Small intestine (tissue), 7 donors: ENCODE measurements around the gene INTS14. TPM values are rescaled to one million over a fixed set of nuclear protein-coding genes. Genes with fewer than 3 reads are reported as not detected.

ENCODE experiments used
- DNase-seq, 2 donors: peaks; one replicate each; pipeline versions ENCODE4 v3.0.0 to v3.0.0-alpha.2; 2013
- FAIRE-seq: peaks from 2 replicates; lab custom pipeline; 2012; peaks lifted over from hg19 to GRCh38; lab: Jason Lieb, UNC
- H3K27ac ChIP-seq, 3 donors: one replicate each; pipeline ENCODE4 v1.5.1; 2013; ENCODE audit warnings: low read length in 2 of 3, mild to moderate bottlenecking in 2 of 3, control low read depth in 1 of 3, inconsistent platforms in 1 of 3, low read depth in 1 of 3, moderate library complexity in 1 of 3
- H3K27me3 ChIP-seq, 3 donors: one replicate each; pipeline ENCODE4 v1.6.1; 2013; ENCODE audit warnings: low read length in 3 of 3, inconsistent platforms in 1 of 3; ENCODE audit not compliant: control insufficient read depth in 3 of 3, insufficient read depth in 3 of 3
- H3K36me3 ChIP-seq, 3 donors: one replicate each; pipeline ENCODE4 v1.6.1; 2013; ENCODE audit warnings: low read length in 3 of 3, inconsistent platforms in 1 of 3, low read depth in 1 of 3, mild to moderate bottlenecking in 1 of 3, moderate library complexity in 1 of 3; ENCODE audit not compliant: control insufficient read depth in 3 of 3, insufficient read depth in 2 of 3
- H3K4me1 ChIP-seq, 3 donors: one replicate each; pipeline ENCODE4 v1.6.1; 2013; ENCODE audit warnings: low read length in 2 of 3, inconsistent platforms in 1 of 3, low read depth in 1 of 3, mild to moderate bottlenecking in 1 of 3, moderate library complexity in 1 of 3; ENCODE audit not compliant: control insufficient read depth in 3 of 3, insufficient read depth in 2 of 3
- H3K4me3 ChIP-seq, 3 donors: one replicate each; pipeline ENCODE4 v1.5.1; 2013; ENCODE audit warnings: low read length in 3 of 3, control low read depth in 1 of 3, inconsistent platforms in 1 of 3, low read depth in 1 of 3, mild to moderate bottlenecking in 1 of 3, moderate library complexity in 1 of 3
- H3K9me3 ChIP-seq, 2 donors: one replicate each; pipeline ENCODE4 v1.6.1; 2013; ENCODE audit warnings: low read depth in 1 of 2, low read length in 1 of 2; ENCODE audit not compliant: control insufficient read depth in 2 of 2, insufficient read depth in 1 of 2
- WGBS, 3 donors: extraction: QIAGEN DNeasy Blood & Tissue Kit; methylation state at CpG; one replicate each; pipeline ENCODE4 v1.1.7; 2013; 5-methylcytosine and 5-hydroxymethylcytosine counted together
- polyA plus RNA-seq, 4 donors: library from polyadenylated mRNA; stranded (reverse) in 3 of 4; unstranded in 1 of 4; fragments of 200-250 nt in 3 of 4; fragments of 120-200 nt in 1 of 4; gene quantifications; one replicate each; pipeline versions ENCODE4 v1.2.1 to v1.2.3, GENCODE V29; 2013
- donor health status: healthy with polysubstance abuse.
- donor health status: control.
- donor health status: control.
- donor health status: Bipolar disorder and iron deficiency.
- donor health status: healthy.

INTS14 gene
- polyA plus RNA-seq, 4 donors = 18.4 to 45.3 (median 25.4) TPM

DNA sequence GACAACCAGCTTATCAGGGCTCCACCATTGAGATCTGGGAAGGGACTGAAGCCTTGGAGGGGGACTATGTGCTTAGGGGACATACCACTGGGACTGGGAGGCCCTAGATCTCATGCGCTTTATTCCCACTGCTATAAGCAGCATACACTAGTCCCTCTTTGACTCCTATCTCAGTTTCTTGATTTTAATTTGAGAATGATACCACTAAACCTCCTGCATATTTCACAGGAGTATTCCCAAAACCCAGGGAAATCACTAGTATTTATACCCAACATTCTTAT is 40.1 kb upstream of the INTS14 start:
- WGBS, 3 donors = 91 to 100% (median 97%) methylated on average over 1 of the region's 1 CpG
- H3K27ac ChIP-seq = no peak overlapping the region
- FAIRE-seq = no peak

DNA sequence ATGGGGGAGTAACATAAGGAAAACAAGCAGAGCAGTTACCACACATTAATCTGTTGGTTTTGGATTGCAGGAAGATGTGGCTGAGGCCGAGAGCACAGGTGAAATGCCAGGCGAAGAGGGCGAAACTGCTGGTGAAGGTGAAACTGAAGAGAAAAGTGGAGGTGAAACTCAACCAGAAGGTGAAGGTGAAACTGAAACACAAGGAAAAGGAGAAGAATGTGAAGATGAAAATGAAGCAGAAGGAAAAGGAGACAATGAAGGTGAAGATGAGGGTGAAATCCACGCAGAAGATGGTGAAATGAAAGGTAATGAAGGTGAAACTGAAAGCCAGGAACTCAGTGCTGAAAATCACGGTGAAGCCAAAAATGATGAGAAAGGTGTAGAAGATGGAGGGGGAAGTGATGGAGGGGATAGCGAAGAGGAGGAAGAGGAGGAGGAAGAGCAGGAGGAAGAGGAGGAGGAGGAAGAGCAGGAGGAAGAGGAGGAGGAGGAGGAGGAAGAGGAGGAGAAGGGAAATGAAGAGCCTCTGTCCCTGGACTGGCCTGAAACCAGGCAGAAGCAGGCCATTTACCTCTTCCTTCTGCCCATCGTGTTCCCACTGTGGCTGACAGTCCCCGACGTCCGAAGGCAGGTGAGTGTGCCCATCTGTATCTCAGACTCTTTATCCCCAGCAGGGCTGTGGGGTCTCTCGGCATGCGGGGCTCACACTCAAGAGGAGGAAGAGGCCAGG is 39.5 kb upstream of the INTS14 start:
- Histone ChIP-seq H3K4me1 (peaks cover 0 to 11% (median 0%) of the 10 kb centered on the region in 3 donors), H3K27me3 (no peaks in the 10 kb centered on the region), H3K4me3 (no peak overlapping the region), H3K36me3 (peaks cover 0 to 12% (median 0%) of the 10 kb centered on the region in 3 donors), H3K27ac (no peak overlapping the region), H3K9me3 (no peaks in the 10 kb centered on the region)
- FAIRE-seq (no peak), DNase-seq (no peak)
- WGBS, 3 donors = 85 to 90% (median 87%) methylated on average over 12 of the region's 12 CpGs

More for the DNA sequence above, 40.1 kb upstream of the INTS14 start:
- Histone ChIP-seq H3K27me3 (no peaks in the 10 kb centered on the region), H3K36me3 (peaks cover 0 to 15% (median 0%) of the 10 kb centered on the region in 3 donors), H3K4me3 (no peak overlapping the region), H3K4me1 (peaks cover 0 to 11% (median 0%) of the 10 kb centered on the region in 3 donors), H3K9me3 (no peaks in the 10 kb centered on the region)
- no peak for DNase-seq

DNA sequence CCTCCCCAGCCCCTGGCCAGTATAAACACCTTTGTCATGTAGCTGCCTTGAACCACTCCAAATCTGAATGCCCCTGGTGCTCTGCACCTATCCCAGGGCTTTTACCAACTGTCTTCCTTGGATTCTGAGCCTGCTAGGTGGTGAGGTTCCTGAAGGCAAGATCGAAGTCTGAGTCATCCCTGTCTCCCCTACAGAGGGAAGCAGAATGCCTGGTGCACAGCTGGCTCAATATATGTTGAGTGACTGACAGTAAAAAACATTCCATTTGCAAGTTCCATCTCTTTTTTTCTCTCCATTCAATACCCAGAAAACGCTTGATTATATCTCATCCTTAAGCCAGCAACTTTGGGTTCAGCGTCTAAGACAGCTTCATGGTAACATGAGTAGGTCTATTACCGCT is 35.6 kb upstream of the INTS14 start:
- DNase-seq (no peak), FAIRE-seq (no peak)
- H3K36me3 ChIP-seq = peaks cover 0 to 16% (median 0%) of the 10 kb centered on the region in 3 donors
- H3K27me3 ChIP-seq = no peaks in the 10 kb centered on the region
- WGBS, 3 donors = 94 to 96% (median 95%) methylated on average over 4 of the region's 4 CpGs
- H3K27ac ChIP-seq = no peak overlapping the region
- no peak overlapping the region for H3K4me3 ChIP-seq
- H3K9me3 ChIP-seq = no peaks in the 10 kb centered on the region
- H3K4me1 ChIP-seq = no peaks in the 10 kb centered on the region

DNA sequence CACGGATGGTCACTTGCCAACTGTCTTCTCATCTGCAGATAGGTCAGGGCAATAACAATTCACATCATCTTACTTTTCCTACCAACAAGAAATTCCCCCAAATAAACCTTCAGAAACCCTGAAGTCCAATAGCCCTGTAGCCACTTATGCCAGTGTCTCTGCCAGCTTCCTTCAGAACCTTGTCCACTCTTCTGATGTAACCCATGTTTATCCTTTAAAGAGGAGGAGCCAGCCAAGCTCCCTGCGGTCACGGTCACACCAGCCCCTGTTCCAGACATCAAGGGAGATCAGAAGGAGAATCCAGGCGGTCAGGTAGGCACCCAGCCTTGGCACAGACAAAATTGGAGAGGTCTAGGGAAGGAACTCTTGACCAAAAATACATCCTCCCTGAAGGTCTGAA is 34.5 kb upstream of the INTS14 start:
- Histone ChIP-seq H3K36me3 (peaks cover 0 to 9% (median 0%) of the 10 kb centered on the region in 3 donors), H3K4me1 (no peaks in the 10 kb centered on the region), H3K4me3 (no peak overlapping the region), H3K27ac (no peak overlapping the region), H3K9me3 (no peaks in the 10 kb centered on the region), H3K27me3 (no peaks in the 10 kb centered on the region)
- FAIRE-seq = no peak
- no peak for DNase-seq
- WGBS, 3 donors = 93 to 94% (median 94%) methylated on average over 4 of the region's 4 CpGs

DNA sequence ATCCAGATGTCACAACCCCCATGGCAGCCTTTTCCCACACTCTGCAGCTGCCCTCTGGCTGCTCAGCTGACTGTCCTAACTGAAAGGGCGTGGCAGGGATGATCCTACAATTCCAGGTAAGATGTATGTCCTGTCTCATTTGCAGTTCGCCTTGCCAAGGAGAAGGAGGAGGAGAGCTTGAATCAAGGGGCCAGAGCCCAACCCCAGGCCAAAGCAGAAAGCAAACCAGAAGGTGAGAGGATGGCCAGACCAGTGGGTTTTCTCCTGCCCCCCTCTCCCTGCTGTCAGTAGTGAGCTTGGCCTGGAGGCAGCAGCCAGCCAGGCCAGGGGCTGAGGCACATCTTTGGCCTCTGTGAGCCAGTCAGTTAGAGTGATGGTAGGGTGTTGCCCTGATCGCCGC is 33.4 kb upstream of the INTS14 start:
- peaks cover 0 to 18% (median 0%) of the 10 kb centered on the region in 3 donors for H3K36me3 ChIP-seq
- DNase-seq (no peak), FAIRE-seq (no peak)
- no peak overlapping the region for H3K4me3 ChIP-seq
- no peaks in the 10 kb centered on the region for H3K4me1 ChIP-seq
- H3K27ac ChIP-seq = no peak overlapping the region
- H3K9me3 ChIP-seq = no peaks in the 10 kb centered on the region
- WGBS, 3 donors = 93 to 100% (median 95%) methylated on average over 4 of the region's 4 CpGs
- no peaks in the 10 kb centered on the region for H3K27me3 ChIP-seq

DNA sequence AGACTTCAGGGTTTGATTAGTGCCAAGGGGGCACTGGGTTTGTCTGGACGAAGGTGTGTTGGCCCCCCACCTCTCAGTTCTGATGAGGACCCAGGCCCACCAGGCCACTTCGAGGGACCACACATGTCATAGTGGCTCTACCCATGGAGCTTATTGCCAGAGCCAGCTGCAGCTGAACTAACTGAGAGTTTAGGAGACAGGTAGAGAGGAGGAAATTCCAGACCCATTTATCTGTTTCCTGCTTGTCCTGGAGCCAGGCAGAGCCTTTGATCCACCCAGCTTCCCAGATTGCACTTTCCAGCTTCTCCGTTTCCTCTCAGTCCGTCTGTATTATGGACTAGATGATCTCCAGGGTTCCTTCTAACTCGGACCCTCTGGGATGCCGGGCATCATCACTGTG is 31.7 kb upstream of the INTS14 start:
- Histone ChIP-seq H3K4me3 (no peak overlapping the region), H3K4me1 (peaks cover 0 to 2% (median 0%) of the 10 kb centered on the region in 3 donors), H3K27ac (no peak overlapping the region), H3K9me3 (no peaks in the 10 kb centered on the region), H3K36me3 (peaks cover 0 to 18% (median 0%) of the 10 kb centered on the region in 3 donors), H3K27me3 (no peaks in the 10 kb centered on the region)
- DNase-seq (peak in 1 of 2 donors; percentile 23), FAIRE-seq (no peak)
- 23 to 62% (median 50%) methylated on average over 6 of the region's 6 CpGs for WGBS, 3 donors

DNA sequence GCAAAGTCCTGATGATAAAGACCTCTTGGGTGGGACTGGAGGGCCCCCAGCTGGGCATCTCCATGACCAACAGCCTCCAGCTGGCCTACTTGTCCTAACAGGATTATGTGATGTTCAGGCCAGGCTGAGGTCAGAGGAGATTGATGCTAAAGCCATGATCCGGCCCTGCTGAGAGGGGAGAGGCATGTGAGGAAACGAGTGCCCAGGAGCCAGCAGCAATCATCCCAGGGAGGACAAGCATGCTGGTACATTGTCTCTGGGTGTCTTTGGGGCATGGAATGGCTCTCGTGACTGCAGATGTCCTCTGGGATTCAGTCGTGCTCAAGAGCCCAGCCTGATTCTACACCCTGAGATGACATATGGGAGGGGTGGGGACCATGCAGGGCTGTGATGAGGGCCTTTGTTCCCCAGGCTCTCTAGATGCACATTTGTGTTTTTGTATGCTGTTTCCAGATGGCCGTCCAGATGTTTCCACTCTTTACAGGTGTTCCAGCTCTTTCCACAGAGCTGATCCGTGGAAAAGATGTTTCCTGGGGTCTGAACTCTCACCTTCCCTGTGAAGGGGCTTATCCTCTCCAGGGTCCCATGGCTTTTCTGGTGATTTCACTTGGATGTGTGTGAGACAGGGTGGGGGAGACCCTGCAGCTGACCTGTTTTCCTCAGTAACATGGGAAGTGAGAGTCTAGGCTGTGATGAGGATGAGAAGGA is 31.0 kb upstream of the INTS14 start:
- 56 to 71% (median 68%) methylated on average over 6 of the region's 6 CpGs for WGBS, 3 donors
- Histone ChIP-seq H3K27ac (no peak overlapping the region), H3K36me3 (peaks cover 0 to 18% (median 0%) of the 10 kb centered on the region in 3 donors), H3K4me1 (peaks cover 0 to 2% (median 0%) of the 10 kb centered on the region in 3 donors), H3K27me3 (no peaks in the 10 kb centered on the region), H3K4me3 (no peak overlapping the region), H3K9me3 (no peaks in the 10 kb centered on the region)
- no peak for DNase-seq
- FAIRE-seq = no peak

DNA sequence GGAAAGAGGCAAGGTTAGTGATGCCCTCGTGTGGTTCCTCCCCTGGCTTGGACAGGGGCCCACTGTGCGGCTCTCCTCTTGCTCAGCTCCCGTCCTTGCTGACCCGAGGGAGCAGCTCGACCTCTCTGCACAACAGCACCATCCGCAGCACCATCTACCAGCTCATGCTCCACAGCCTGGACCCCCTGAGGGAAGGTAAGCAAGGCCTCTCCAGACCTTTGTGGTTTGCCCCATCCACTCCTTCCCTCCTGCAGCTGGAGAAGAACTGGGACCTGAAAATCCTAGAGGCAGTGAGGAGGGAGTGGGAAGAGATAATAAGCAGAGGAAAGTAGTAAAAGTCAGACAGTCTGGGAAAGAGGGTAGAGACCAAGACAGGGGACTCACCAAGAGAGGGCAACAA is 28.6 kb upstream of the INTS14 start:
- H3K4me1 ChIP-seq = peaks cover 0 to 2% (median 0%) of the 10 kb centered on the region in 3 donors
- no peaks in the 10 kb centered on the region for H3K27me3 ChIP-seq
- no peaks in the 10 kb centered on the region for H3K9me3 ChIP-seq
- peaks cover 0 to 17% (median 0%) of the 10 kb centered on the region in 3 donors for H3K36me3 ChIP-seq
- no peak overlapping the region for H3K4me3 ChIP-seq
- WGBS, 3 donors = 87 to 90% (median 88%) methylated on average over 6 of the region's 6 CpGs
- DNase-seq (no peak), FAIRE-seq (no peak)
- no peak overlapping the region for H3K27ac ChIP-seq
